B cell (primary cell): Measurements from ENCODE around the gene NOD2.

Experiments used
- EZH2 ChIP-seq: IDR thresholded peaks from 2 replicates; pipeline ENCODE4 v1.6.1; 2012; ENCODE audit warnings: borderline replicate concordance, low read depth, mild to moderate bottlenecking, moderate library complexity, low read length; ENCODE audit not compliant: insufficient read depth, poor library complexity, severe bottlenecking
- TF ChIP-seq, protein P1 (sequence below): fragments of 200-600 bp; IDR thresholded peaks from one replicate; pipeline ENCODE4 v1.8.0; 2022; ENCODE audit warnings: antibody characterized with exemption, mild to moderate bottlenecking

- TF ChIP-seq, protein P1, sequence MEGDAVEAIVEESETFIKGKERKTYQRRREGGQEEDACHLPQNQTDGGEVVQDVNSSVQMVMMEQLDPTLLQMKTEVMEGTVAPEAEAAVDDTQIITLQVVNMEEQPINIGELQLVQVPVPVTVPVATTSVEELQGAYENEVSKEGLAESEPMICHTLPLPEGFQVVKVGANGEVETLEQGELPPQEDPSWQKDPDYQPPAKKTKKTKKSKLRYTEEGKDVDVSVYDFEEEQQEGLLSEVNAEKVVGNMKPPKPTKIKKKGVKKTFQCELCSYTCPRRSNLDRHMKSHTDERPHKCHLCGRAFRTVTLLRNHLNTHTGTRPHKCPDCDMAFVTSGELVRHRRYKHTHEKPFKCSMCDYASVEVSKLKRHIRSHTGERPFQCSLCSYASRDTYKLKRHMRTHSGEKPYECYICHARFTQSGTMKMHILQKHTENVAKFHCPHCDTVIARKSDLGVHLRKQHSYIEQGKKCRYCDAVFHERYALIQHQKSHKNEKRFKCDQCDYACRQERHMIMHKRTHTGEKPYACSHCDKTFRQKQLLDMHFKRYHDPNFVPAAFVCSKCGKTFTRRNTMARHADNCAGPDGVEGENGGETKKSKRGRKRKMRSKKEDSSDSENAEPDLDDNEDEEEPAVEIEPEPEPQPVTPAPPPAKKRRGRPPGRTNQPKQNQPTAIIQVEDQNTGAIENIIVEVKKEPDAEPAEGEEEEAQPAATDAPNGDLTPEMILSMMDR, result no peak
- TF ChIP-seq EZH2, result no peak
These were observed 17.5 kb upstream of the NOD2 start for GRCh38 chr16:50675686-50676610.
